Stomach (tissue), 9 donors: Measurements from ENCODE around the gene CDH23. TPM values are rescaled to one million over a fixed set of nuclear protein-coding genes. Genes with fewer than 3 reads are reported as not detected.

Source experiments
- DNase-seq, 2 donors: peaks; one replicate each; pipeline versions ENCODE4 v3.0.0 to v3.0.0-alpha.2; 2013 to 2019
- H3K27ac ChIP-seq, 5 donors: fragments of 200-600 bp in 4 of 5; sonication (generic) in 4 of 5; one replicate each; pipeline ENCODE4 v1.5.1; 2013 to 2019; ENCODE audit warnings: mild to moderate bottlenecking in 1 of 5, moderate library complexity in 1 of 5
- H3K27me3 ChIP-seq, 3 donors: fragments of 200-600 bp; sonication (generic); one replicate each; pipeline ENCODE4 v1.5.1; 2017 to 2019; ENCODE audit warnings: mixed run types in 1 of 3
- H3K36me3 ChIP-seq, 4 donors: fragments of 200-600 bp; sonication (generic); 1 replicate in 3 of 4; 2 replicates in 1 of 4; pipeline ENCODE4 v1.5.1; 2016 to 2019
- H3K4me1 ChIP-seq, 4 donors: fragments of 200-600 bp; sonication (generic); one replicate each; pipeline ENCODE4 v1.5.1; 2016 to 2019
- H3K4me3 ChIP-seq, 4 donors: fragments of 200-600 bp; sonication (generic) in 3 of 4; one replicate each; pipeline ENCODE4 v1.5.1; 2016 to 2019; ENCODE audit warnings: mild to moderate bottlenecking in 1 of 4
- H3K9me3 ChIP-seq, 4 donors: fragments of 200-600 bp; sonication (generic); one replicate each; pipeline ENCODE4 v1.5.1; 2016 to 2019
- EP300 ChIP-seq: sonication (generic); formaldehyde crosslinking; IDR thresholded peaks from one replicate; pipeline ENCODE4 v1.6.1; 2017; ENCODE audit warnings: antibody characterized with exemption
- POLR2A ChIP-seq, 4 donors: fragments of 450-650 bp; IDR thresholded peaks; one replicate each; pipeline ENCODE4 v1.6.1; 2016; ENCODE audit warnings: antibody characterized with exemption in 4 of 4, control low read depth in 2 of 4, mild to moderate bottlenecking in 1 of 4, moderate library complexity in 1 of 4
- POLR2AphosphoS5 ChIP-seq, 3 donors: sonication (generic); formaldehyde crosslinking; IDR thresholded peaks; one replicate each; pipeline ENCODE4 v1.6.1; 2016; ENCODE audit warnings: antibody characterized with exemption in 3 of 3
- WGBS, 5 donors: extraction: QIAGEN DNeasy Blood & Tissue Kit in 3 of 5; methylation state at CpG; one replicate each; pipeline versions ENCODE4 v1.1.5 to v1.1.7; 2013 to 2018; 5-methylcytosine and 5-hydroxymethylcytosine counted together
- intact Hi-C: fragments of 100-400 bp; cut with DNase I; formaldehyde crosslinking; loops from one replicate; pipeline ENCODE4 v1.15.1; 2023; ENCODE audit warnings: low total_unique reads
- polyA plus RNA-seq, 3 donors: library from polyadenylated mRNA; stranded (reverse); fragments of 200-250 nt; gene quantifications; one replicate each; pipeline ENCODE4 v1.2.3, GENCODE V29; 2013
- total RNA-seq, 5 donors: library from RNA; depleted of rRNA; stranded (reverse); fragments of >200 nt; gene quantifications; one replicate each; pipeline versions ENCODE4 v1.1.0 to v1.2.3, GENCODE V29; 2014 to 2016
- TF ChIP-seq, protein P1 (sequence below), 7 experiments: fragments of 450-650 bp in 4 of 7; fragments of 200-600 bp in 3 of 7; sonication (generic) in 3 of 7; IDR thresholded peaks; one replicate each; pipeline ENCODE4 v1.5.1; 2016 to 2019; ENCODE audit warnings: antibody characterized with exemption in 7 of 7, control low read depth in 2 of 7, mild to moderate bottlenecking in 1 of 7
- donor health status: healthy with polysubstance abuse.
- donor health status: Bipolar disorder and iron deficiency.
- donor health status: healthy.

The CDH23 gene
- total and polyA plus RNA-seq, 8 donors: 0.31 to 8.2 (median 2.2) TPM

GRCh38 chr10:71465551-71466252 is 69.0 kb downstream of the CDH23 start:
- WGBS, 5 donors: 63 to 77% (median 68%) methylated on average over 16 to 18 of the region's 18 CpGs
- Histone ChIP-seq H3K27ac (no peak overlapping the region), H3K27me3 (peaks cover 0 to 15% (median 0%) of the 10 kb centered on the region in 3 donors), H3K36me3 (no peaks in the 10 kb centered on the region), H3K4me3 (no peak overlapping the region), H3K4me1 (no peaks in the 10 kb centered on the region), H3K9me3 (no peaks in the 10 kb centered on the region)
- peak in 1 of 2 donors; percentile 29 for DNase-seq
- intact Hi-C loops: no loop called here
- TF ChIP-seq, protein P1, sequence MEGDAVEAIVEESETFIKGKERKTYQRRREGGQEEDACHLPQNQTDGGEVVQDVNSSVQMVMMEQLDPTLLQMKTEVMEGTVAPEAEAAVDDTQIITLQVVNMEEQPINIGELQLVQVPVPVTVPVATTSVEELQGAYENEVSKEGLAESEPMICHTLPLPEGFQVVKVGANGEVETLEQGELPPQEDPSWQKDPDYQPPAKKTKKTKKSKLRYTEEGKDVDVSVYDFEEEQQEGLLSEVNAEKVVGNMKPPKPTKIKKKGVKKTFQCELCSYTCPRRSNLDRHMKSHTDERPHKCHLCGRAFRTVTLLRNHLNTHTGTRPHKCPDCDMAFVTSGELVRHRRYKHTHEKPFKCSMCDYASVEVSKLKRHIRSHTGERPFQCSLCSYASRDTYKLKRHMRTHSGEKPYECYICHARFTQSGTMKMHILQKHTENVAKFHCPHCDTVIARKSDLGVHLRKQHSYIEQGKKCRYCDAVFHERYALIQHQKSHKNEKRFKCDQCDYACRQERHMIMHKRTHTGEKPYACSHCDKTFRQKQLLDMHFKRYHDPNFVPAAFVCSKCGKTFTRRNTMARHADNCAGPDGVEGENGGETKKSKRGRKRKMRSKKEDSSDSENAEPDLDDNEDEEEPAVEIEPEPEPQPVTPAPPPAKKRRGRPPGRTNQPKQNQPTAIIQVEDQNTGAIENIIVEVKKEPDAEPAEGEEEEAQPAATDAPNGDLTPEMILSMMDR (IDR thresholded peaks at IDR 0.05): no peak
- TF ChIP-seq POLR2A (IDR thresholded peaks at IDR 0.05): no peak
- TF ChIP-seq EP300: no peak
- TF ChIP-seq POLR2AphosphoS5 (IDR thresholded peaks at IDR 0.05): no peak

- H3K27me3 ChIP-seq: peaks cover 0 to 11% (median 0%) of the 10 kb centered on the region in 3 donors
- no peak for TF ChIP-seq POLR2AphosphoS5 (IDR thresholded peaks at IDR 0.05)
- no peak overlapping the region for H3K27ac ChIP-seq
- no peaks in the 10 kb centered on the region for H3K4me1 ChIP-seq
- intact Hi-C loops: no loop called here
- 80 to 92% (median 89%) methylated on average over 3 to 6 of the region's 6 CpGs for WGBS, 5 donors
- H3K9me3 ChIP-seq: no peaks in the 10 kb centered on the region
- no peak overlapping the region for H3K4me3 ChIP-seq
- no peak for DNase-seq
- H3K36me3 ChIP-seq: no peaks in the 10 kb centered on the region
Measured at GRCh38 chr10:71466330-71466729, 69.6 kb downstream of the CDH23 start.

GRCh38 chr10:71467161-71467560 is 70.4 kb downstream of the CDH23 start:
- no peak overlapping the region for H3K4me3 ChIP-seq
- no peak for DNase-seq
- H3K27me3 ChIP-seq: peaks cover 0 to 2% (median 0%) of the 10 kb centered on the region in 3 donors
- no peaks in the 10 kb centered on the region for H3K4me1 ChIP-seq
- H3K36me3 ChIP-seq: no peaks in the 10 kb centered on the region
- TF ChIP-seq, protein P1 (IDR thresholded peaks at IDR 0.05): no peak
- TF ChIP-seq EP300: no peak
- H3K27ac ChIP-seq: no peak overlapping the region
- no peaks in the 10 kb centered on the region for H3K9me3 ChIP-seq
- 87 to 93% (median 89%) methylated on average over 7 of the region's 7 CpGs for WGBS, 5 donors
- intact Hi-C loops: no loop called here

- DNase-seq: no peak
- Histone ChIP-seq H3K4me3 (no peak overlapping the region), H3K4me1 (no peaks in the 10 kb centered on the region), H3K27me3 (no peaks in the 10 kb centered on the region), H3K27ac (no peak overlapping the region), H3K36me3 (no peaks in the 10 kb centered on the region), H3K9me3 (no peaks in the 10 kb centered on the region)
- intact Hi-C loops: no loop called here
- TF ChIP-seq POLR2A (IDR thresholded peaks at IDR 0.05): no peak
- TF ChIP-seq, protein P1 (IDR thresholded peaks at IDR 0.05): no peak
- TF ChIP-seq POLR2AphosphoS5 (IDR thresholded peaks at IDR 0.05): no peak
- no peak for TF ChIP-seq EP300
- 87 to 95% (median 90%) methylated on average over 9 of the region's 9 CpGs for WGBS, 5 donors
Measured at GRCh38 chr10:71467569-71468362, 71.0 kb downstream of the CDH23 start.
